ENCODE results near the gene RAB20. TPM values are rescaled to one million over a fixed set of nuclear protein-coding genes. Genes with fewer than 3 reads are reported as not detected.

Gene RAB20
- total RNA-seq, 1 donor, result 4.7 TPM

- DNase-seq (ENCODE audit: low read depth), result no peak
- no peak for TF ChIP-seq CTCF (IDR thresholded peaks at IDR 0.05; ENCODE audit: insufficient read depth, low read depth, low read length)
These were observed 37.5 kb downstream of the RAB20 start for GRCh38 chr13:110523838-110524540.

DNA sequence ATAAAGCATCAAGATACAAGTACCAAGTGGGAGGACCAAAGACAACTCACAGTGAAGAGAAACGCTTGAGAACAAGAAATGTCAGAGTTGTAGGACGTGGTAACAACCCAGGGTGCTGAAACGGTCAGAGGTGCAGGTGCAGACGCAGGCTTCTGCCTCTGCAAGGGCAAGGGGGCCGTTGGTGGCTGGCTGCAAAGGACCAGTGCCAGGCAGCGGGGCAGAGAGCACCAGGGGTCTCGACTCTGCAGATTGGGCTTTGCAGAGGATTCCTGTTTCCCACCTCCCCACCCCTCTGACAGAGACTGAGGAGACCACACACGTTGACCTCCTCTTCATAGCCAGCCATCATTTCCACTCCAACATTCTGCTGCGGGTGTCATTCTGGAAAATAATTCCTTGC is 38.3 kb downstream of the RAB20 start:
- TF ChIP-seq CTCF (IDR thresholded peaks at IDR 0.05; ENCODE audit: insufficient read depth, low read depth, low read length), result no peak
- no peak for DNase-seq (ENCODE audit: low read depth)
- H3K4me3 ChIP-seq (ENCODE audit: low read depth, low read length), result no peak overlapping the region

More at GRCh38 chr13:110523838-110524540, 37.5 kb downstream of the RAB20 start:
- H3K4me3 ChIP-seq (ENCODE audit: low read depth, low read length), result no peak overlapping the region

GRCh38 chr13:110522721-110523120 is 38.8 kb downstream of the RAB20 start:
- TF ChIP-seq CTCF (IDR thresholded peaks at IDR 0.05; ENCODE audit: insufficient read depth, low read depth, low read length), result no peak
- no peak for DNase-seq (ENCODE audit: low read depth)
- no peak overlapping the region for H3K4me3 ChIP-seq (ENCODE audit: low read depth, low read length)

DNA sequence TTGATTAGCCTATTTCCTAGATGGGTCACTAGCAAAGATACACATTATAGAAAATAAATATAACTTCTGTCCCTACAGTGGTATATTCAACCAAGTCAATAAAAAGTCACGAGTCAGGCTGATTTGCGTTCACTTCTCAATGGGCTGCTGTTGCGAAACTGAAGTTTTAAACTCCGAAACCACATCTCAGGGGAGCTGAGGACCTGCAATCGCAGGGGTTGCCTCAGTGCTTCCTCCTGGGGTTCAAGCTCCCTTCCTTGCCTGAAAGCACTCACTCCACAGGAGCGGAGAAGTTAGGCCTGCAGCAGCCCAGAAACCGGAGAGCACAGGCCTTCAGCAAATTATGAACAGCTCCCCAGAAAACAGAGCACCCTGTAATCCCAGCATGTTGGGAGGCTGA is 39.6 kb downstream of the RAB20 start:
- no peak overlapping the region for H3K4me3 ChIP-seq (ENCODE audit: low read depth, low read length)
- peak; percentile 89 for DNase-seq (ENCODE audit: low read depth)
- TF ChIP-seq CTCF (IDR thresholded peaks at IDR 0.05; ENCODE audit: insufficient read depth, low read depth, low read length), result no peak

GRCh38 chr13:110521296-110521680 is 40.2 kb downstream of the RAB20 start:
- no peak overlapping the region for H3K4me3 ChIP-seq (ENCODE audit: low read depth, low read length)

DNA sequence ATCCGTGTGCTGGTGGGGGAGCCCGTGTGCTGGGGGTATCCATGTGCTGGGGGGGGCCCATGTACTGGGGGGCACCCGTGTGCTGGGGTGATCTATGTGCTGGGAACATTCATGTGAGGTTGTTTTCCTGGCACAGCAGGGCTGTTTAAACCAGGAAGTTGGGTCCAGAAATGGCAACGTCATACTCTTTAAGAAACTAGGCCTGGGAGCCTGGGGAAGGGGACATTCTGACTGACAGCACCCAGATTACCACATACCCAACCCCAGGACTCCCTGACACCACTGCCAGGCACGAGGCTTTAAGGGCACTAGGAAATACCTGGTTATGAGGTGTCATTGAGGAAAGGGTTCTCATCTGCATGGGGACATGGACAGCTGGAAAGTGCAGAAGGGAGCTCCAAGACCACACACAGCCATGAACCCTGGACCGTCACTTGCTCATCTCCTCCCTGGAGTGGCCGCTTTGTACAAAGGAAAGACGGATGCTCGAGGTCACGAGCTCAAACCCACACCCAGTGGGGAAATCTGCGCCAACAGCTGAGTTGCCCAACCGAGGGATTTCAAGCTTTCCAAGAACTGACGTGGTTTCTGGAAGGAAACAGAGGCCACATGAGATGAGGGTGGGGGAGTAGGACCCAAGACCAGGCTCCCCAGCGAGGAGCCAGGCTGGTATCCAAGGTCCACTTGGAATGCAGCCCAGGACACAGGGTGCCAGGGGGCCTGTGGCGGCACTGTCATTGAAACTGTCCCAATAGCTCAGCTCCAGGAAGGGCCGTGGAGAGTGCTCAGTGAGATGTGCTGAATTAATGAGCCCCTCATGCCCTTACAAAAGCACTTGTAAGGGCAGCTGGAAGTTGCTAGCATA is 40.9 kb downstream of the RAB20 start:
- H3K4me3 ChIP-seq (ENCODE audit: low read depth, low read length), result no peak overlapping the region
- peak; percentile 98 for DNase-seq (ENCODE audit: low read depth)
- no peak for TF ChIP-seq CTCF (IDR thresholded peaks at IDR 0.05; ENCODE audit: insufficient read depth, low read depth, low read length)

More at GRCh38 chr13:110521296-110521680, 40.2 kb downstream of the RAB20 start:
- no peak for TF ChIP-seq CTCF (IDR thresholded peaks at IDR 0.05; ENCODE audit: insufficient read depth, low read depth, low read length)
- no peak for DNase-seq (ENCODE audit: low read depth)

All from fibroblast of villous mesenchyme (primary cell).